Lower leg skin (tissue), 4 donors: ENCODE data around the gene FZR1. TPM values are rescaled to one million over a fixed set of nuclear protein-coding genes. Genes with fewer than 3 reads are reported as not detected.
A peak's percentile ranks its signal among the peaks of the same experiment; 100 is the strongest.

Source experiments
- DNase-seq, 2 donors: peaks; one replicate each; pipeline ENCODE4 v3.0.0-alpha.2; 2019; ENCODE audit warnings: low spot score in 2 of 2
- H3K4me3 ChIP-seq: fragments of 200-600 bp; sonication (generic); 2 replicates; pipeline ENCODE4 v1.5.1; 2017; ENCODE audit warnings: mild to moderate bottlenecking, low read depth; ENCODE audit not compliant: poor library complexity, severe bottlenecking
- CTCF ChIP-seq, 3 donors: fragments of 450-650 bp; IDR thresholded peaks; one replicate each; pipeline ENCODE4 v1.5.1; 2016; ENCODE audit warnings: antibody characterized with exemption in 3 of 3, mild to moderate bottlenecking in 3 of 3, moderate library complexity in 2 of 3
- POLR2A ChIP-seq, 2 donors: fragments of 450-650 bp; IDR thresholded peaks; one replicate each; pipeline ENCODE4 v1.6.1; 2016 to 2017; ENCODE audit warnings: antibody characterized with exemption in 2 of 2, mild to moderate bottlenecking in 1 of 2, moderate library complexity in 1 of 2
- WGBS, 2 donors: methylation state at CpG; one replicate each; pipeline ENCODE4 v1.1.5; 2018; 5-methylcytosine and 5-hydroxymethylcytosine counted together
- intact Hi-C: fragments of 100-400 bp; cut with DNase I; formaldehyde crosslinking; loops from one replicate; pipeline ENCODE4 v1.15.0; 2023; ENCODE audit warnings: low total_unique reads
- total RNA-seq, 4 donors: library from RNA; depleted of rRNA; stranded (reverse); fragments of >200 nt; gene quantifications; one replicate each; pipeline ENCODE4 v1.1.0, GENCODE V29; 2016

FZR1 gene
- total RNA-seq, 4 donors from 2014 or later = 50.9 to 63.3 (median 57.2) TPM

GRCh38 chr19:3497757-3498520 is 8.2 kb upstream of the FZR1 start:
- WGBS, 2 donors = 94% methylated on average over 5 of the region's 5 CpGs
- no peak for TF ChIP-seq CTCF (IDR thresholded peaks at IDR 0.05)
- no peak for TF ChIP-seq POLR2A (IDR thresholded peaks at IDR 0.05)

DNA sequence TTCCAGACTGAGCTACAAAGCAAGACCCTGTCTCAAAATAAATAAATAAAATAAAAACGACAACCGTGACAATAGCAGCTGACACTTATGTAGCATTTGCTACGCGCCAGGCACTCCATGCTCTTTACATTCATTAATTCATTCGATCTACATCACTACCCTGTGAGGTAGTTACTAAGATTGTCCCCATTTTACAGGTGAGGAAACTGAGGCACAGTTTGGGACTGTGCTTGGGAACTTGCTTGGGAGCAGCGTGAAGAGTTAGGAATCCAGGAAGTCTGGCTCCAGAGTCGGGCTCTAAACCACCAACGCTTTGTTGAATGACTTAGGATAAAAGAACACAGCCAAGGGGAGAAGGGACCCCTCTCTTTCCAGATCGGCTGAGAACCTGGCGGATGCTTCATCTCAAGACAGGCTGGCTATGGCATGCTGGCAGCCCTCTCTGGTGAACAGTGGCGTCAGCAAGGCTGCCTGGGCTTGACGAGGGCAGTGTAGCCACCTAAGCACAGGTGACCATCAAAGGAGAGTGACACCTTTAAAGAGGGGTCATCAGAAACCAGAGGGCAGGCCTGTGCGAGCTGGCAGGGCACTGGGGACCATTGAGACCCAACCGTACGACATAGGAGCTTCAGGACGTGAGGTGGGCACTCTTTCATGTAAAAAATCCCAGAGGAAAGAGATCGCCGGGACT is 6.2 kb upstream of the FZR1 start:
- WGBS, 2 donors = 19 to 23% methylated on average over 18 of the region's 18 CpGs
- intact Hi-C loops = no loop called here
- H3K4me3 ChIP-seq = peak overlapping the region; percentile 78
- TF ChIP-seq CTCF (IDR thresholded peaks at IDR 0.05) (no peak), POLR2A (IDR thresholded peaks at IDR 0.05) (no peak)
- DNase-seq = no peak

More at GRCh38 chr19:3497757-3498520, 8.2 kb upstream of the FZR1 start:
- no peak for DNase-seq
- H3K4me3 ChIP-seq = no peak overlapping the region
- intact Hi-C loops = no loop called here

DNA sequence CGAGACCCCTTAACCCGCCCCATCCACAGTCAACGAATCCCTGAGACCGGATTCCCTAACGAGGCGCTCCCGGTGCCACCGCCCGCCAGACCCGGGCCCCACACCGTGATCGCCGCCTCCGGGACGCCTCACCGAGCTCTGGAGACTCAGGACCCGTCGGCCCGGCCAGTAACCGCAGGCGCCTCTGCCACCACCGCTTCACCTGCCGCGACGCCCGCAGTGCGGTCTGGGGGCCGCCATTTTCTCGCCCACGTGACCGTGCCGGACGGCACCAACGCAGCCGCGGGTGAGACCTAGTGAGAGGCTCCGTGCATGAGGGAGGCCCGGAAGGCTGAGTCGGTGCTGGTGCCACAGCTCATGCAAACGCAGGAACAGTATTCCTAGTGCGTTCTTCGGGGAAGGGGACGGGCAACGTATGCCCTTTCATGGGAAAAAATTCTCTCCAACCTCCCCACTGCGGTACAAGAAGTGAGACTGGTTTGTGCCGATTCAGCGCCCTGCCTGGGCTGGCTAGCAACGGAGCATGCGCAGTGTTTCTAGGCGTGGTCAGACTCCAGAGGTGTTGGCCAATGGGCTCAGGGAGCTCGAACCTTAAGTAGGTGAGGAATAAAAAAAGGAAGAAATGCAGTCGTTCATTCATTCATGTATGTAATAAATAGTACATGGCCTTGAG is 5.5 kb upstream of the FZR1 start, which contains the start of gene DOHH:
Gene DOHH (minus strand): TSS at position 246 of the 673 bp plus-strand sequence. CDS start 3,860 bp downstream, outside the sequence.
- intact Hi-C loops = no loop called here
- H3K4me3 ChIP-seq = peak within 1 kb of the TSS; percentile 78
- TF ChIP-seq POLR2A (IDR thresholded peaks at IDR 0.05) (no peak), CTCF (IDR thresholded peaks at IDR 0.05) (no peak)
- 0% methylated on average over 21 to 49 of the region's 52 CpGs for WGBS, 2 donors
- peak; percentile 93 to 98 for DNase-seq

- H3K4me3 ChIP-seq = no peak overlapping the region
- 77 to 85% methylated on average over 3 of the region's 3 CpGs for WGBS, 2 donors
Observed at GRCh38 chr19:3501780-3502179, 4.3 kb upstream of the FZR1 start.

More at GRCh38 chr19:3501780-3502179, 4.3 kb upstream of the FZR1 start:
- no peak for TF ChIP-seq CTCF (IDR thresholded peaks at IDR 0.05)
- no peak for TF ChIP-seq POLR2A (IDR thresholded peaks at IDR 0.05)
- intact Hi-C loops = no loop called here
- no peak for DNase-seq
